Hematopoietic multipotent progenitor cell treated with erythropoietin and hydrocortisone succinate and interleukin-3 and kit ligand, for 6 days (in vitro differentiated cells): ENCODE data around the gene BID.
"Not testable (repeated sequence)": the region's sequence is repeated elsewhere in the genome, so short reads cannot be mapped to it uniquely, and the experiment has no call there.

Experiments used
- DNase-seq: peaks from one replicate; pipeline ENCODE4 v3.0.0-alpha.2; 2015

Gene BID

GRCh38 chr22:17698276-17698675, 76.0 kb downstream of the BID start:
- DNase-seq: not testable (repeated sequence)

- DNase-seq: not testable (repeated sequence)
Measured at GRCh38 chr22:17697196-17697595, 77.1 kb downstream of the BID start.

GRCh38 chr22:17695986-17696385, 78.3 kb downstream of the BID start:
- DNase-seq: no peak

GRCh38 chr22:17694752-17695151, 79.5 kb downstream of the BID start:
- DNase-seq: no peak

GRCh38 chr22:17694193-17694592, 80.1 kb downstream of the BID start:
- DNase-seq: no peak

GRCh38 chr22:17692841-17693240, 81.4 kb downstream of the BID start:
- no peak for DNase-seq

- DNase-seq: no peak
Measured at GRCh38 chr22:17684245-17684644, 90.0 kb downstream of the BID start.
